Measurements from ENCODE around the gene ERC2.

Gene ERC2

DNA sequence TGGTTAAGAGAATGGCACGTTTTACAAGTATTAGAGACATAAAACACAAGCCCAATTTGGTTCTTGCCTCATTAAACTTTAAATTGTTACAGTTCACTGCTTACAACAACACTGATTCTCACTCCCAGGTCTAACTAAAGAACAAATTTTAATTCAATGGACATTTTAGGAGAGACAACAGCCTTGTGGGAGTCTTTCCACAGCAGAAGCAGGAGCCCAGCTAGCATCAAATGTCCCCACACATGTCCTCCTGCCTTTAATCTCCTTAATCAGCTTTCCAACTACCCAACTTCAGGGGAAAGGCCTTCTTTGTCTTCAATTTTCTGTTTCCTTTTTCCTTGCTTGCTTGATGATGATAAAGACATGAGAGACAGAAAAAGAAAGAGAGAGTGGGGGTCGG is 693.4 kb downstream of the ERC2 start:
- no peak for FAIRE-seq

DNA sequence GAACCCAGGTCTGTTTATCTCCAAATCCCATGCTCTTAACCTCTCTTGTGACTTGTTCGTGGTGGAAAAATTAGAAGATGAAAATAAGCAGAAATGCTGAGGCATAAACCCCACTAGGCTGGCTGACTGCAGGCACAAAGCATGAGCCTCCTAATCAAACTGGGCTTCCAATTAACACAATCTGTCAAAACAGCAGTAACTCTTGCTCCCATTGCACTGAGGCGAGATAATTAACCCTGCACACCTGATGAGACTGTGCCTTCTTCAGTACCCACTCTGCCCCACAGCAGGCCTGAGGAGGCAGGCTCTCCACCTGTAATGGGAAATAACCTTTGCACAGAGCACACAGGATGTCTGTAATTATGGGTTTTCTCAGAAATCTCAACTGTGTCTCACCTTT is 696.8 kb downstream of the ERC2 start:
- no peak for FAIRE-seq

DNA sequence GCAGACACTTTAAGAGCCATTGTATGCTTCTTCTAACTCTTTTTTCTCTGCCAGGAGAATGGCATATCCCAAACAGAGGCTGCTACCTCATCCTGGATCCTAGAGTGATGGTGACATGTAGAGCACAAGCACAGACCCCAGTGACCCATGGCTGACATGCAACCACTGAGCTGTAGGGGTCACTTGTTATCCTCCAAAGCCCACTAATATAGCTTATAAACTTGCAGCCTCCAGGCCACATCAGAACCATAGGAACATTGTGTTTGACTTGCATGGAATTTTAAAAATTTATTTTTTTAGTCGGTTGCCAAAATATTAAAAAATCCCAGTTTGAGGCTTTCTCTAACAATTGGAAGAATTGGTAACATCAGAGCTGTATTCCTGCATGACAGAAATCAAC is 698.2 kb downstream of the ERC2 start:
- FAIRE-seq = no peak

DNA sequence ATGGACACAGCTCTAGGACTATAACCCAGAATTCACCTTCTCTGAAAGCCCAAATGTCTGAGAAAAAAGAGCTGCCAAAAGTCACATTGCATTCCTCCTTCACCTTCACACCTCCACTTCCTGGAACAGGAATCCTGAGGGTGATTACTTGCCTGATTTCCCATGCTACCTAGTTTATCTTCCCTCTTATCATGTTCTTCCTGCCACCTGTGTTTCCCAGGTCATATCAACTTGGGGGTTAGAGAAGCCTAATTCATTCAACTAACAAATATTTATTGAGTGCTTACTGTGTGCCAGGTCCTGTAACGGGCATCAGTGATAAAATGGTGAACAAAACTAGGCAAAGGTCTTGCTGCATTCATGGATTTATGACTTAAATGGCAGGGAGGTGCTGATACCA is 701.5 kb downstream of the ERC2 start:
- no peak for FAIRE-seq

DNA sequence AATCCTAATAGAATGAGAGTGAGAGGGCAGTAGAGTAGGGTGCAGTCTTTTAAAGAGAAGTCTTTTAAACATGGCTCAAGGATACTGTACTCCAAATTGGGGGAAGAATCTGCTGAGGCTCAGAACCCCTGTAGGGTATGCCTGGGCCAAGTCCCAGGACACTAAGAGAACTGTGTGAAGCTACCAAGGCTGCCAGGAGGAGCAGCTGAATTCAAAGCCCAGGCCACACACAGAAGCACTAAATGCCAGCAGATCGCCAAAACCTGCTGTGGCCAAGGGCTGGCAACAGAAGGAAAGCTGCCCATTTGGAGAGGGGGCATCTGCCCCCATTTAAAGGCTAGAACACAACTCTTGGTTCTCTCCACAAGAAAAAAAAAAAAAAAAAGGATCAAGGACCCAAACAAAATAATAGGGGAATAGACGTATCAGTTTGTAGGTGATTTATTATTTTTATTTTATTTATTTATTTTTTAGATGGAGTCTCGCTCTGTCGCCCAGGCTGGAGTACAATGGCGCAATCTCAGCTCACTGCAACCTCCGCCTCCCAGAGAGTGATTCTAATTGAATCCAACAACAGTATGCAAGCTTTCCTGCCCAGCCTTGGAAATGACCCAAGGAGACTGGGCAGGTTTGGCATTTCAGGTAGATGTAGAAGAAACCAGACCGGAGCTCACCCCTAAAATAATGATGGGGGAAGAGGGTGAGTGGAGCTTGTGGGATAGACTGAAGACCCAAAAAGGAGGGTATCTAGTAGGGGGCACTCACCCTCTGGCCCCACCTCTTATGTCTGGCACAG is 702.2 kb downstream of the ERC2 start:
- no peak for FAIRE-seq

DNA sequence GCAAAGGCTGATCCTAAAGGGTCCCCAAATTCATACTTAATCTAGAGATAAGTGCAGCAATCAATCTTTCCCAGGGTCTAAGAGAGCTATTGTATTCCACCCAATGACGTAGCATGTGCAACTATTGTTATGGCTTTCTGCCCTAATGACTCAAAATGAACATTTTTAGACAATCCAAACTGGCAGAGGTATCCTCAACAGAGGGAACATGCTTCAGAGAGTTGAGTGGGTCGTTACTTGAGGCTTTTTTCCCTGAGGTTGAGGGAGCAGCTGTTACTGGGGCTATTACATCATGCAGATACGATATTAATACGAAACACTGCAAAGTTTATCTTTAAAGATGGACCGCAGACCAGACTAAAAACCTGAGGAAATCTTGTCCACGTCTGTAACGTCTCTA is 702.9 kb downstream of the ERC2 start:
- FAIRE-seq = no peak

DNA sequence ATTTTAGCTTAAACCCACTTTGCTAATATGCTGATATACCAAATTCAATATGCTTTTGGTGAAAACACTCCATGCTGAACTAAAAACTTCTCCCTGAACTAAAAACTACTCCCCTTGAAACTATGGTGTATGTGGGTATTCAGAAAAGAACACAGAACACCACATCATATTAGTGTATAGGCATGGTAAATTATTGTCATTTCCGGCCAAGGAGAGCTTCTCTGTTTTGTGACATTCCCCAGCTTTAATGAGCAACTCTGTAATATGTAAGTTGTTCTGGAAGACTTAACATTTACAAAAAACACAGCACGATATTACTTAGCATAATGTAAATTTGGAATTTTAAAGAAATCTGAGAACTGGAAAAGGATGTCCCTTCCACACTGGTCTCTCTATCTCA is 711.3 kb downstream of the ERC2 start:
- no peak for FAIRE-seq

DNA sequence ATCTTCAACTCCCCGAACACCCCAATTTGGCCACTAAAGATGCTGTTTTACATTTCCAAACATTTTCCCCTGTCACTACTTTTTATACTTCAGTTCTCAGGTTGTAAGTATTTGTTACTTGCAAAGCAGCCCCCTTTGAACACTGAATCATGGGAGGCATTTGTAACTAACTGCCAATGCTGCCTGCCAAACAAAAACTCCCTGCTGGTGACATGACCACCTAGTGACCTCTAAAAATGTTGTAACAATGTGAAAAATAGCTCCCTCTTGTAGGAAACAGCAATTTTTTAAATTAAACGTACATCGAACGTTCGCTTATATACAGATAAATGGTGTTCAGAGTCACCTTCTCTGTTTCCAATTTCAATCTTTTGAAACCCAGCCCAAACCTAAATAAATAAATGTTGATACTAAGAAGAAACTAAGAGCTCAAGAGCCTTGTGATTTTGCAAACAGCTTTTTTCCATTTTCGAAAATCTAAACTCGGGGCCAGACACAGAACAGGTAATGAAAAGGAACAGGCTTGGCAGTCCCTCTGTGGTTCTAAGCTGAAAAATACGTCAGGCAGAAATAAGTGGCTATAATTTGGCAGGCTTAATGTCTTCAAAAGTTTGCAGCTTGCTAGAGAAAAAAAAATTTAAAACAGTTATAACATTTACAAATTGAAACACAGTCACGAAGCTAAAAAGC is 712.6 kb downstream of the ERC2 start:
- no peak for FAIRE-seq

DNA sequence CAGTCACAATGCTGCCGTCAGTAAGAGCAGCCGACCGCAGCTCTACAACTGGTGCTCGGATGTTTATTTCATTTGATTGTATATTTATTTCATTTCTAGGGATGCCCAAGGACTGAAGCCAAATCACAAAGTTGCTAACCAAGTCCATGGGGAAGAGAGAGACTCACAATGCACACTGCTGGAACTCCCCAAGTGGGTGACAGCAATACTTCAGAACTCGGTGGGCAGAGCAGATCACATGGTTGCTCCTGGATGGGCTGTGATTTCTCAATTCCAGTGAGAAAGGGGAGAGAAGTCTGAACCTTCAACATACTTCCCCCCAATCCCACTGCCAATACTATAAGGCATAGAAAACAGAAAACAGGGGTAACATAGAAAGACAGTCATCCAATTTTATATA is 715.4 kb downstream of the ERC2 start:
- no peak for FAIRE-seq

DNA sequence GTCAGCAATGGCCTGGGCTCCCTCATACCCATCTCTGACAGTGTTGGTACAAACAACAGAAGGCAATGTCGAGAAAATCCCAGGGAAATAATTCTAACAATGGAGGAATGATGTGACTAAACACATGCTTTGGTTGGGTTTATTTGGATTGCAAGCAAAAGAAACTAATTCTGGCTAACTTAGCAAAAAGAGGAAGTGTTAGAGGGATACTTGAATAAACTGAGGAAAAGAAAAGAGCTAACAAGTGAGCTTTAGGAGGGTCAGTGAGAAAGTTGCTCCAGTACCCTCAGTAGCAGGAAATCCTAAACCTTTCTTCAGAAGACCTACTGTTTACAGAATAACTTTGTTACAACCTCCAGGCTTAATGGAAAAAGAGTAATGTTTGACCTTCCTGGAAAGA is 716.5 kb downstream of the ERC2 start:
- no peak for FAIRE-seq

DNA sequence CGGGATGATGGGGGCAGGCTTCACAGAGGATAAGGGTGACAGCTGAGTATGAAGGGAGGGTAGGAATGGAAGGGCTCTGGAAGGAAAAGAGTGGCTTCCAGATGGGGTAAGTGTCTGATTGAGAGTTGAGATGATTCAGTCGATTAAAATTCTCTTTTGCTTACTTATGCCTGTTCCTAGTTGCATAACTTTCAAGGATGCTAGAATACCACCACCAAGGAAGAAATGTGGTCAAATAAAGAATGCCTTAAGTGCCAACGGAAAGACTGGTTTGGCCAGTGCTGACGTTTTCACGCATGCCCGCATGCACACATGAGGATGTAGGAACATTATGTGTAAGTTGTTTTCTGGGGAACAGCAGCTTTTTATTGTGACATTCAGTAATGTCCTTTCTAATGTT is 717.7 kb downstream of the ERC2 start:
- no peak for FAIRE-seq

DNA sequence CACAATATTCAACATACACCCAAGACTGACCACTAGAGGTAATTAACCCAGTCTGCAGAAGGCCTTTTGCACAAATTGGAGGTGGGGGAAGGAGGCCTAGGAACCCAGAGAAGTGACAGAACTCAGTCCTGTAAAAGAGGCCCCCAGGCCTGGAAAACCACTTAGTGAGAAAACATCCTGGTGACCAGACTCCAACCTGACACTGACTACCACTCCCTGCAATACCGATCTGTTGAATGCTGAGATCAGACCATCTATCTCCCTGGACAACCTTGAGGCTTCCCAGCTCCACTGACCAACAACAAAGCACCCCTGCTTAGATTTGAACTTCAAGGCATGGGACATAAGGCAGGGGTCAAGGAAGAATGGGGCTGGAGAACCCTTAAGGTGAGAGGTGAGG is 719.2 kb downstream of the ERC2 start:
- no peak for FAIRE-seq

DNA sequence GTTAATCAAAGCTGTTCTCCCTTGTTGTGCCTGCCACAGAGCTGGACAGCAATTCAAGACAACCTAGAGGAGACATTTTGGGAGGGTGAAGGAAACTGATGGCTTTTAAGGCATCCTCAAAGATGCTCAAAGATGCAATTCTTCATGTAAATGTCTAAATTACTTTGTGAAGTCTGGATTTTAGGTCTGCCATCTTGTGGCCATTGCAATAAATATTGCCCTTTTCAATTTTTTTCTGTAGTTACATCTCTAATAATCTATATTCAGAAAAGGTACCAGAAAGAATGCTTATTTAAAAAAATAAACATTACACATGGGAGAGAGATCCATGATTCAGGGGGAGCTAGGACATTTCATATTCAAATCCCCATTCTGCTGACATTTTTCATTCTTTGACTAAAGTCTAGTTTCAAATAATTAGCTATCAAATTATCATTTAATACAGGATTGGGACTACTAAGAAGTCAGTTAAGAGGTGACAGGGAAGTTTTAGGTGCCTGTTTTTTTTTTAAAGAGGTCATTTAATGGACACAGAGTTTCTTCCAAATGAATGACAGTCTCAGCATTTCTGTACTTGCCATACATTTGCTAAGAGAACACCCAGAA is 721.4 kb downstream of the ERC2 start:
- FAIRE-seq = peak; percentile 84

DNA sequence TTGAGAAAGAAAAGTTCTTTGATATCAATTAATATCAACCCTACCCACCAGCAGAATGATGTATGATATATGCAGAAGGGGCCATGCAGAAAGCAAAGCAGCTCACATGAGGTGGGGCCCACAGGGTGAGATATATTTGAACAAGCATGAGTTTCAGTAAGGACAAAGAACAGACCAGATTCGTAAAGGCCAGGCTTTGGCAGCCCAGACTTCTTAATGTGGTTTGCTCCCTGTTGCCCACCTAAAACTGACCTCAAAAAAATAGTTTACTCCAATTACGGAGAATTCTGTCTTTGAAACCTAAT is 725.5 kb downstream of the ERC2 start:
- no peak for FAIRE-seq

DNA sequence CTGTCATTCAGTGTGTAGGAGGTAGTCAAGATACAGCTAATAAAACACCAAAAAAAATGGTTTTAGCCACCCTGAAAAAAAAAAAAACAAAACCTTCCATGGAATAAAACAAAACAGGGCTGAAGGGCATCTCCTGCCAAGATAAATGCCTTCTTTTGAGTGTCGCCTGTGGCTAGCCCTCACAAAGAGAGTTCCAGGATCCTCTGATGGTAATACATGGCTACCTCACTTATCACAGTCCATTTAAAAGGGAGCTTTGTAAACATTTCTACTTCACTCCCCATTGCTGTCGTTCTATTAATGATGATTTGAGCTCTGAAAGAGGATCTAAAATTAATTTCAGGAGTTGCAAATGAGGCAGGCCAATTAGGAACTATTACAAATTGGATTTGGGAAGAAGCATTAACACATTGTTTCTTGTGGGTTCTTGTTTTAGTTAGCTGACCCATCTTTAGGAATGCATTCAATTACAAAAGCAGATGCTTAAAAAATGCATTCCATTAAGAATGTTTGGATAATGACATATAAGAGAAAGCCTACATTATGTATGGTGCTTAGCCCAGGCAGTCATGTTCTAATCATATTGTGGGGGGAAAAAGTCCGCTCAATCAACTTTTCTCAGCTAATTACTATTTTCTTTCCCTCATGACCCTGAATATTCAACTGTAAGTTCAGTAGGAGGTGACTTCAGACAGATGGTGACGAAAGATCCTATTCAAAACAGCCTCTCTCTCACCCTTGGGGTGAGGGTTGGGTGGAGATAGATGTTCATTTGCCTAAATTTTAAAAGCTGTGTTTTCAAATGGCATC is 726.0 kb downstream of the ERC2 start:
- FAIRE-seq = no peak

DNA sequence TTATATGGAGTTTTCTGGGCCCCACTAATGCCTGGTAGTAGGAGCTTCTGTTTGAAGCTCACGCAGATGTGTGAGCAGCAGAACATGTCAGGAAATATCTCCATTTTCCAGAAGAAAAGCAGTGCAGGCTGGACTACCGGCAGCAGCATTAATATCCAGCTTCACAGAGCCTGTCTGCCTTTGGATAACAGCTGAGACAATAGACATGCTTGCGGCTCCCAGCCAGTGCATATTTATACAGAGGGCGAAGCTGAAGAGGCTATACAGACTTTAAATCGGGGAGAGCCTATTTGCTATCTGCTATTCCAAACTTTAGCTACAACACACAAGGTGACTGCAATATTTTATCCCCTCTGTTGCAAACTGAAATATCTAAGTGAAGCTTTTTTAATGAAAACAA is 731.1 kb downstream of the ERC2 start:
- FAIRE-seq = no peak

DNA sequence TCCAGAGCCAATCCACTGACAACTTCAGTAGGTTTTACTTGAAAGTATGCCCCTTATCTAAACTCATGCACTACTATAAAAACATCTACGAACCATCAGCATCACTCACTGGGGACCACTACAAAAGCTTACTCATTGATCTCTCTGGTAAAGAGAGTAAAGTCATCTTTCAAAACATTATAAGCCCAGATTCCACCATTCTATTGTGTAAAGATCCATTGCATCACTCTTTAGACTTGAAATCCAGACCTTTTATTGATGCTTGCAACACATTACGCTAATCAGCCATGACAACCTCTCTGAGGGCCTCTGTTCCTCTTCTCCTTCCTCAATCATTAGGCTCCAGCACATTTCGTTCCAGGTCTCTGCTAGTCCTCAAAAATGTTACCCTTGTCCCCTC is 732.3 kb downstream of the ERC2 start:
- no peak for FAIRE-seq

DNA sequence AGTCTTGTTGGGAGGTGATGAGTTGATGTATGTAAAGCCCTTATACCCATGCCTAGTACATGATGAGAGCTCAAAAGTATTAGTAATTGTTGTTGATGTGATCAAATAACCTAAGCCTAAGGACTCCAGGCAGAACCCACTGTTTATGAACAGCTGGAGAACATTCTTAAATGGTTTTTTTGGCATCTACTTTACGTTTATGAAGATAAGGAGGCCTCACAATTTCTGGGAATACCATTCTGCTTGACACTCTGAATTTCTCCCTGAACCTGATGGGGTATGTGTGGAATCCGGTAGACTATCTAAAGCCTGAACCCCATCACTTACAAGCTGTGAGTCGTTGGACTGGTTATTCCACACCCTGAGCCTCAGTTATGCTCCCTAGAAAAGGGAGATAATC is 736.5 kb downstream of the ERC2 start:
- FAIRE-seq = no peak

DNA sequence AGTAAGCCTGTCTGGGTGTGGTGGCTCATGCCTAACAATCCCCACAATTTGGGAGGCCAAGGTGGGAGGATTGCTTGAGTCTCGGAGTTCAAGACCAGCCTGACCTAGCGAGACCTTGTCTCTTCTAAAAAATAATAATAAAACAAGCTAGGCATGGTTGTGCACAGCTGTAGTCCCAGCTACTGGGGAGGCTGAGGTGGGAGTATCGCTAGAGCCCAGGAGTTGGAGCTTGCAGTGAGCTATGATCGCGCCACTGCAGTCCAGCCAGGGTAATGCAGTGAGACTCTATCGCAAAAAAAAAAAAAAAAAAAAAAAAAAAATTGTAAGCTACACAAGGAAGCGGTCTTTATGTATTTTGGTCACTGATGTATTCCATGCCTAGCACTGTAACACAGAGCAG is 738.7 kb downstream of the ERC2 start:
- FAIRE-seq = no peak

DNA sequence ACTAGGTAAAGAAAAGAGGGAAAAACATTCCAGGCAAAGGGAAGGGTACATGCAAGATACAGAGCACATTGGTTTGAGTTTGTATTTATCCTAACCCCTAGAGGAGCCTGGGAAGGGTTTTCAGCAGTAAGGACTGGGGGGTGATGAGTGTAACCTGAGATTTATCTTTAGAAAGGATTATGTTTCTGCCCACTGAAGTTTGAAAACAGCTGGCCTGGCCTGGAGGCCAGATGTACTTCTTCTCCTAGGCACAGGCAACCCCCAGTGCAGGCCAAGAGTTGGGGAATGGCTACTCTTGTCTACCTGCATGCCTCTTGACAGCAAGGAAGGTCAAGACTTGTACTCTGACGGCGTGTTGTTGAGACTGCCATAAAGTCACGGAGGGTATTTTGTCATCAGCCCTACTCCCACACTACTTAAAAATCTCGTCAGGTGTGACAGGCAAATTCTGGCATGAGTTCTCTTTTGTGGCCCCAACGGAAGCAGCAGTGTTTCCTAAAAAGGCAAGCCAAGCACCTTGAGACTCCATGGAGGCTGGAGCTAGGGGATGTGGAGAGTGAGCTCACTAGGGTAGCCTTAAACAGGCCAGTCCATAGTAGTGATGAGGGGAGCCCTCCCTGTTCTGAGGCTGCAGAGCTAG is 739.7 kb downstream of the ERC2 start:
- no peak for FAIRE-seq

DNA sequence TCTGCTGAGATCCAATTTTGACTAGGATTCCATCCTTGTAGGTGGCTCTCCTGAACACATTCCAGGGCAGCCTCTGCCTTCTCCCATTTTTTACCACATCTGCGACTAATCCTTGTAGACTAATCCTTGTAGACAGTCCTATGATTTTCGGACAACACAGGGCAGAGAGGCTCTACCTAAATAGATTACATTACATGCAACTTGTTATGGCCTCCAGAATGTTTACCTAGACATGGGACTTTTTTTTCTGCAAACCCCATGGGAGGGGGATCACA is 741.8 kb downstream of the ERC2 start:
- no peak for FAIRE-seq

DNA sequence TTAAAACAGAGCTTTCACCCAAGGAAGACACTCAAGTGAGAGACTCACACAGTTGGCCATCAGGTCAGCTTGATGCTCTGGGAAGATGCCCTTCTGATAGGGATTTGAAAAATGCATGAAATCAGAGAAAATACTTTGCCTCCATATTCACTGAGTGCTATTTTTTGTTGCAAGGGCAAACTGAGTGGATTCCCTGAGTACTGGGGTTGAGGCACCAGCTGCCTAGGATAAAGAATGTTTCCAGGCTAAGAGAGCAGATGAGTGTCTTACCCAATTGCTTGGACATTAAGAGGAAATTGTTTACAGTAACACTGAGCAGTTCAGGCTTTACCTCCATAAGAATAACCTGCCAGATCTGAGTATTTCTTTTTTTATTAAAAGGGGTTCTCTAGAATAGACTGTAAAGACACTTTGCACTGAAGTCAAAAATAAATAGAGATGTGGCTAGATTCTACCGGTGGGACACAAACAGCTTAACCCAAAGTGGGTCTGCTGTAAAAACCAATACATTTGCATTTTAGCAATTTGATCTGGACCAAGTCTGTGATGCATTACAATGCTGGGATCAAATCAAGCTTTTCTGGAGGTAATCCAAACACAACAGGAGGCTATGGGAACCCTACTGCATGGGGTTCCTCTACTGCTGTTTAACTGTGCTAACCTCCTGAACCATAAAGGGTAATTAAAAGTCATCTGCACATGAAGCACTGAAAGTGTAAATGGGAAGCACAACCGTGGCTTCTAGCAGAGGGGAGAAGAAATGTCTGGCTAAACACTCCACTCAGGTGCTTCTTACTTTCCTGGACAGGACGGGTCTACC is 742.4 kb downstream of the ERC2 start:
- FAIRE-seq = no peak

DNA sequence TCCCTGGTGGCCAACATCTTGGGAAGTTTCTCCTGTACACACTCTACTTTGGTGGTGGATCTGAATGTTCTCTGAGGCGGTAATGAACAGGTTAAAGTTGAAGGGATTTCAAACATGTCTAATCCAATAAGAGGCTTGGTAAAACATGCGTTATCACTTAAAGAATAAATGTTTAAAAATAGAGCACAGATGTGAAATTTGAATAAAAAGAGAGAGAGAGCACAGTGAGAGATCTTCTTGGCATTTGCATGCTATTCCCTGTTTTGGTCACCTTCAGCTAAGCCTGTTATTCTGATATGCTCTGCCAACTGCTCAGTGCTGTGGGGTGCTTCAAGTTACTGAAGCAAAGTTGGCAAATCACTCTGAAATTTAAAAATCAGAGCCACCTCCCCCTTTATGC is 743.4 kb downstream of the ERC2 start:
- no peak for FAIRE-seq

Measured in A204.1 (cell line).